GM04503 (cell line): ENCODE data around the gene RGS12.

Source experiments
- DNase-seq: peaks from one replicate; pipeline ENCODE4 v3.0.0-alpha.2; 2012; ENCODE audit warnings: low read depth

The RGS12 gene

DNA sequence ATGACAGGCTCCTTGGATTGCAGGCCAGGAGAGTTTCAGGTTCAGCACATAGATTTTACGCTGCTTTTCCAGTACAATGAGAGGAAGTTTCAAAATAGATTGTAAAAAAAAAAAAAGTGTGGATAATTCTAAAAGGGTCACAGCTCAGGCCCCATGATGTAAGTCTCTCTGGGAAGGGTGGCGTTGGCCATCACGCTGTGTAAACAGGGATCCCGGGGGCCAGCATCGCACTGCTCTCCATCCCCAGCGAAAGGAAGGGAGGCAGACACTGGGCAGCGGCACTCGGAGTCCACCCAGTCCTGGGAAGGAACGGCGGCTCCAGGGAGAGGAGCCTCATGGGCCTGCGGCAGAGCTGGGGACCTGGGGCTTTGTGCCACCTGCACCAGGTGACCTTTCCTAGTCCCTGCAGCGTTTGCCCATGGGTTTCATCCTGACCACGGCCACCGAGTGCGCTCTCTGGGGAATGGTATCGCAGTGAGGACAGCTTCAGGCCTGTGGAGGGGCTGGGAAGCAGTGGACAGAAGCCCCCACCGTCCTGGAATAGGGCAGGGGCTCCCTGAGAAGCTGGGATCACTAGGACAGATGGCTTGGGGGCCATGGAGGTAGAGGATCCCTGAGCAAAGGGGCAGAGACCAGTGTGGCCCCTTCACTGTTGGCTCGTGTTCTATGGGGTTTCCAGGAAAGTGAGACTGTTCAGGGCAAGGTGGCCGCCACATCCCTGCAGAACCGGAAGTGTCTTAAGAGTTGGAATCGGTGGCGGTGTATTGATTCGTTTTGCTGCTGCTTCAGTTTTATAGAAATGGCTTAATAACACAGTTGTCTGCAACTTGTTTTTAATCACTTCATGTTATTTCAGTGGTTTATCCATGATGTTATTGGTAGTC is 38.9 kb downstream of the RGS12 start:
- no peak for DNase-seq

DNA sequence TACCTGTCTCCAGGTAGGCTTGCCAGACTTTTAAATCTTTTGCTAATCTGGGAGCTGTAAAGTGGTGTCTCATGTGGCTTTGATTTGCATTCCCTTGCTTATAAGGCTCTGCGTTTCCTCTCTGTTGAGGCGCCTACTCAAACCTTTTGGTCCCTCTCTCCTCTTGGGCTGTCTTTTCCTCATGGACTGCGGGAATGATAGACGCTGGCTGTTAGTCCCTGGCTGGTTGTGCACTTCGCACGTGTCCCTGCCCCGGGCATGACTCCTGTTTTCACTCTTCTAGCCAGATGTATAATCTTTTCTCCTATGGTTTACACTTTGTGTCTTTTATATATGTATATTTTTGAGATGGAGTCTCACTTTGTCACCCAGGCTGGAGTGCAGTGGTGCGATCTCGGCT is 39.7 kb downstream of the RGS12 start:
- no peak for DNase-seq

GRCh38 chr4:3334316-3334715 is 41.5 kb downstream of the RGS12 start:
- DNase-seq = no peak

DNA sequence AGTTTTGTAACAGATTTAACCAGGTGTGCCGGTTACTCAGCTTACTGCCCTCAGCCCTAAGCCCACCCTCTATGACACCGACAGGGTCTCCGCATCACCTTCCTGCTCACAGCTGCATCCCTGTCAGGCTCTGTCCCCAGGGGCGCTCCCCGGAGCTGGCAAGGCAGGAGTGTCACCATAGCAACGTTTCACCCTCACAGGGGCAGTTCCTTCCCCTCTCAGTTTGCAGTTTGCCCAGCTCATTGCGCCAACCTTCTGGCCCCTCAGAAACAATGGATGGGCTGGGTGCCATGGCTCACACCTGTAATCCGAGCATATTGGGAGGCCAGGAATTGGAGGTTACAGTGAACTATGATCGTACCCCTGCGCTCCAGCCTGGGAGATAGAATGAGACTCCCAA is 42.6 kb downstream of the RGS12 start:
- no peak for DNase-seq

- DNase-seq = no peak
Measured at GRCh38 chr4:3335982-3336381, 43.2 kb downstream of the RGS12 start.

- DNase-seq = no peak
Measured at GRCh38 chr4:3336382-3337356, 43.8 kb downstream of the RGS12 start.

- DNase-seq = no peak
Measured at GRCh38 chr4:3337357-3337732, 44.5 kb downstream of the RGS12 start.

DNA sequence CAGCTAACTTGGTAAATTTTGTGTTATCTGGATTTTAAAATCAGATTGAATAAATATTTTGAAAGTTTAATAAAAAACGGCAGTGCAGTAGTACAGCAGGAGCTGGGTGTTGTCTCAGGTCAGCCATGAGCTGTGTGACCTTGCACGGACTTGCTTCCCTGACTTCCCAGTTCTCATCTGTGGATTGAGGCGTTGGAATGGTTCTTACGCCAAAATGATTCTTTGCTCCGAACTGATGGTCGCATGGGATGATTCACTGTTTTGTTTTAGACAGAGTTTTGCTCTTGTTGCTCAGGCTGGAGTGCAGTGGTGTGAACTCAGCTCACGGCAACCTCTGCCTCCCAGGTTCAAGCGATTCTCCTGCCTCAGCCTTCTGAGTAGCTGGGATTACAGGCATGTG is 45.0 kb downstream of the RGS12 start:
- no peak for DNase-seq

GRCh38 chr4:3338321-3338838 is 45.6 kb downstream of the RGS12 start:
- DNase-seq = no peak

- no peak for DNase-seq
Measured at GRCh38 chr4:3338976-3339531, 46.2 kb downstream of the RGS12 start.

DNA sequence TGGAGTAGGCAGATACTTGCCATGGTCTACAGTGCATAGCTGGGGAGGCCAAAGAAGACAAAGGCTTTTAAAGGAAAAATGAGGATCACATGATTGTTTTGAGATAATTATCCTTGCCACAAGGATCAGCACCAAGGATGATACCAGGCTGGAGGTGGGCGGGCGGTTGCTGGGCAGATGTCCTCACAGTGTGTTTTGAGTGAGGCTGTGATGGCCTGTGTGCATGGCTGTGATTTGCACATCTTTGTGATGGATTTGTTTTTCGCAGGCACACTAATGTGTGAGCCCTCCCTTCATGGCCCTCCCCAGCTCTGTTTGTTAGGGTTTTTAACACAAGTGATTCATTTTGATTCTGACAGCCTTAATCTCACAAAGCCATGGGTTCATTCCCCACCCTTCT is 46.8 kb downstream of the RGS12 start:
- no peak for DNase-seq

DNA sequence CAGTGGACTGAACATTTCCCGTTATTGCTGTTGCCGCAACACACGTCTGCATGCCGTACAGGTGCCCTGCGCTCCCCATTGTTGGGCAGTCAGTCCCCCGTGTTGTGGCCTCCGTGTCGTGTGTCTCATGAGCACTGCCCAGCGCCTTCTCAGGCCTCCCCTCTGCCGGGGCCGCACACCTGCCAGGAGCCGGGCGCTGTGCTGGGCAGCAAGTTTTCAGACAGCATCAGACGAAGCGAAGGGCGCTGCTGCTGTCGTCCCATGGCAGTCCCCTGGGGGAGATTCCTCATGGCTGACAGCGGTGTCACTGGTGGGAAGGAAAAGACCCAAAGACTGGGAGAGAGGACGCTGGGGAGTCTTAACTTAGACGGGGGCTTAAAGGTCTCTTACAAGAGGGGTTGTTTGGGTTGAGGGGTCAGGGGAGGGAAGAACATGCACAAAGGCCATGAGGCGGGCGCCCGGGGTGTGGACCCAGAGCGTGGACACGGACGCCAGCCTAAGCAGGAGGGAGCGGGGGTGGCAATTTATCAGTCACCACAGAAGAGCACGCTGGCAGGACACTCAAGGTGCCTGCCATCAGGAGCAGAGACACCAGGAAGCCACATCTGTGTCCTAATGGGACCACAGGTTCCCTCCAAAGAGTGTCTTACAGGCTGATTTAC is 47.3 kb downstream of the RGS12 start:
- DNase-seq = no peak

DNA sequence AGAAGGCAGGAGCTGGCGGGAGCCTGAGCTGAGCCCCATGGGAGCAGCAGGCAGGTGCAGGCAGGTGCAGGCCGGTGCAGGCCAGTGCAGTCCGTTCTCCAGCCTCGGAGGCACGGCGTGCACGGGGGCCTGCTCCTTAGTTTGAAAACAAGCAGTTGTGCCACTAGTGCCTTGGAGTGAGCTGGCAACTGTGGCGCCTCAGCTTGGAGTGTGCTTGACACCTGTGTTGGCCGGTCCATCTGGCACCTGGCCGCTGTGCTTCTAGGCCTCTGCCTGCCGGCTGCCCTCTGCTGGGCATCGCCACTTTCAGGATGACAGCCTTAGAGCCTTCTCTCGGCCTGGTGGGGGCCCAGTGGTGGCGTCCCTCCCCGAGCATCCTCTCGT is 47.9 kb downstream of the RGS12 start:
- DNase-seq = no peak

- DNase-seq = no peak
Measured at GRCh38 chr4:3341760-3342159, 48.9 kb downstream of the RGS12 start.

DNA sequence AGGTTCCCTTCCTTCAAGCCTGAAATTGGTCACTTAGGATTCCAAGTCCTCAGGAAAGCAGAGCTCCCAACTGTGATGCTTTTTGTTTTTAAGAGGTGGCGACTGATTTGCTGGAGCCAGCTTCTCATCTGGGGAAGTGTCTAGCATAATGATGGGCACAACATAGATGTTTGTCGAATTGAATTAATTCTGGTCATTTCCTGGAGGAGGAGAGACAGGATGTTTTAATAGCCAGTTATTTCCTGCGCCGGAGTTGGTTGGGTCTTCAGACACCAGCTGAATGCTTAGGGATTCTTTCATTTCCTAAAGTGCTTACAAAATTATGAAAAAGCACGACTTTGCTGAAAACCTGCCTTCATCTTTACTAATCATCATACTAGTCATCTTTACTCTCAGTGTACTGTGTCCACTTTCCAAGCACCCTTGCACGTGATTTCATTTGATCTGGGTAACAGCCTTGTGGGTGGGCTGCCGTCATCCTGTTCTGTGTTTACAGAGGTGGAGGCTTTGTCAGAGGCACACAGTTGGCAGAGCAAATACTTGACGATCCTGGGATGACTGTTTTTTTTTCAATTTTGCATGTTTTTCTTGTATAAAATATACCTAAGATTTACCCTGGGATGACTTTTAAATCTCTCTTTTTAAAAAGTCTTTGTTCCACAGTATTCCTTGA is 49.5 kb downstream of the RGS12 start:
- DNase-seq = no peak
